Measurements from ENCODE around the gene GYG2. TPM values are rescaled to one million over a fixed set of nuclear protein-coding genes. Genes with fewer than 3 reads are reported as not detected.
A peak's percentile ranks its signal among the peaks of the same experiment; 100 is the strongest.
"Not testable (repeated sequence)": the region's sequence is repeated elsewhere in the genome, so short reads cannot be mapped to it uniquely, and the experiment has no call there.

Gene GYG2
- total RNA-seq, 4 donors from 2014 or later = 3.2 to 9.6 (median 5.3) TPM

DNA sequence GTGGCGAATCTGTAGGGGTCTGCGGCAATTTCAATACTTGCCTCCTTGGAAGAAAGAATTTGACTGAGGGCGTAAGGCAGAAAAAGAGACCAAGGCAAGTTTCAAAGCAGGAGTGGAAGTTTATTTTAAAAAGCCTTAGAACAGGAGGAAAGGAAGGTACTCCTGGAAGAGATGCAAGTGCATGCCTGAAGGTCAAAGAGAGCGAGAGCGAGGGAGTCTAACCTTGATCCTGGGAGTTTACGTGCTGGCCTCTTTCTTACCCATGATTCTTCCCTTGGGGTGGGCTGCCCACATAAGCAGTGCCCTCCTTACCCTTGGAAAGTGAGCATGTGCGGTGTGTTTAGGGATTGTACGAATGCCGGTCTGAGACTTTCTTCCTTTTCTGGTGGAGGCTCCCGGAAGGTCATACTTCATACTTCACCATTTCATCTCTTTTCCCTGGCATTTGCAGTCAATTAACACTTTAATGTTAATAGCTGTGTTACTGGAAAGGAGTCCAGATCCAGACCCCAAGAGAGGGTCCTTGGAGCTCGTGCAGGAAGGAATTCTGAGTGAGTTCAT, 60.4 kb downstream of the GYG2 start:
- no peak overlapping the region for H3K27ac ChIP-seq
- DNase-seq (ENCODE audit: low spot score in 2 of 2) = peak in 1 of 2 donors; percentile 6
- no peaks in the 10 kb centered on the region for H3K9me3 ChIP-seq
- peaks cover 5% of the 10 kb centered on the region for H3K4me1 ChIP-seq
- H3K4me3 ChIP-seq = peak overlapping the region; percentile 41
- H3K36me3 ChIP-seq = no peaks in the 10 kb centered on the region
- no peaks in the 10 kb centered on the region for H3K27me3 ChIP-seq
- TF ChIP-seq, protein P1, sequence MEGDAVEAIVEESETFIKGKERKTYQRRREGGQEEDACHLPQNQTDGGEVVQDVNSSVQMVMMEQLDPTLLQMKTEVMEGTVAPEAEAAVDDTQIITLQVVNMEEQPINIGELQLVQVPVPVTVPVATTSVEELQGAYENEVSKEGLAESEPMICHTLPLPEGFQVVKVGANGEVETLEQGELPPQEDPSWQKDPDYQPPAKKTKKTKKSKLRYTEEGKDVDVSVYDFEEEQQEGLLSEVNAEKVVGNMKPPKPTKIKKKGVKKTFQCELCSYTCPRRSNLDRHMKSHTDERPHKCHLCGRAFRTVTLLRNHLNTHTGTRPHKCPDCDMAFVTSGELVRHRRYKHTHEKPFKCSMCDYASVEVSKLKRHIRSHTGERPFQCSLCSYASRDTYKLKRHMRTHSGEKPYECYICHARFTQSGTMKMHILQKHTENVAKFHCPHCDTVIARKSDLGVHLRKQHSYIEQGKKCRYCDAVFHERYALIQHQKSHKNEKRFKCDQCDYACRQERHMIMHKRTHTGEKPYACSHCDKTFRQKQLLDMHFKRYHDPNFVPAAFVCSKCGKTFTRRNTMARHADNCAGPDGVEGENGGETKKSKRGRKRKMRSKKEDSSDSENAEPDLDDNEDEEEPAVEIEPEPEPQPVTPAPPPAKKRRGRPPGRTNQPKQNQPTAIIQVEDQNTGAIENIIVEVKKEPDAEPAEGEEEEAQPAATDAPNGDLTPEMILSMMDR (IDR thresholded peaks at IDR 0.05) = no peak
- TF ChIP-seq POLR2AphosphoS5 (IDR thresholded peaks at IDR 0.05) (no peak), POLR2A (IDR thresholded peaks at IDR 0.05) (no peak), EP300 (IDR thresholded peaks at IDR 0.05) (no peak)
- WGBS = 60% methylated on average over 11 of the region's 11 CpGs

DNA sequence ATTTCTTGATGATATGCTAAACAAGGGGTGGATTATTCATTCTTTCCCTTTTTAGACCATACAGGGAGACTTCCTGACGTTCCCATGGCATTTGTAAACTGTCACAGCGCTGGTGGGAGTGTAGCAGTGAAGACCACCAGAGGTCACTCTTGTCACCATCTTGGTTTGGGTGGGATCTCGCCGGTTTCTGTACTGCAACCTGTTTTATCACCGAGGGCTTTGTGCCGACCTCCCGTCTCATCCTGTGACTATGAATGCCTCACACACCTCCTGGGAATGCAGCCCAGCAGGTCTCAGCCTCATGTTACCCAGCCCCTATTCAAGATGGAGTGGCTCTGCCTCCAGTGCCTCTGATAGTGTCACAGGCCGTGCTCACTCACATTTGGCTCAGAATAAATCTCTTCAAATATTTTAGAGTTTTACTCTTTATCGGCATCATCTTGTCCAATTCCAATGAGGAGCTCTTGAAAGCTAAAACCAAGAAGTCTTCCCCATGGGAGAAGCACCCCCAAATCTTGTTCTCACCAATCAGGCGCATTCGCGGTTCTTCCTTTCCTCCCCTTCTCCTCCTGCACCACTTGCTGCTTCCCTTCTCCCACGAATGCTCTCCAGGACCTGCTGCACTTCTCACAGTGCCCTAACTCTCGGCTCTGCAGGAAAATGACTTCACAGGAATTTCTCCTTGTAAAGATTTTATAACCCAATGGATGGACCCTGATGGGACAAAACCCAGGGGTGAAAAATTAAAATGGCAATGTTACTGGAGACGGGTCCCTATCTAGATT, 61.2 kb downstream of the GYG2 start:
- WGBS = 24% methylated on average over 15 of the region's 15 CpGs
- H3K4me3 ChIP-seq = peak overlapping the region; percentile 41
- not testable (repeated sequence) for H3K4me1 ChIP-seq, H3K27ac ChIP-seq, H3K27me3 ChIP-seq, H3K36me3 ChIP-seq, H3K9me3 ChIP-seq
- peak in 1 of 2 donors; percentile 46 for DNase-seq (ENCODE audit: low spot score in 2 of 2)

DNA sequence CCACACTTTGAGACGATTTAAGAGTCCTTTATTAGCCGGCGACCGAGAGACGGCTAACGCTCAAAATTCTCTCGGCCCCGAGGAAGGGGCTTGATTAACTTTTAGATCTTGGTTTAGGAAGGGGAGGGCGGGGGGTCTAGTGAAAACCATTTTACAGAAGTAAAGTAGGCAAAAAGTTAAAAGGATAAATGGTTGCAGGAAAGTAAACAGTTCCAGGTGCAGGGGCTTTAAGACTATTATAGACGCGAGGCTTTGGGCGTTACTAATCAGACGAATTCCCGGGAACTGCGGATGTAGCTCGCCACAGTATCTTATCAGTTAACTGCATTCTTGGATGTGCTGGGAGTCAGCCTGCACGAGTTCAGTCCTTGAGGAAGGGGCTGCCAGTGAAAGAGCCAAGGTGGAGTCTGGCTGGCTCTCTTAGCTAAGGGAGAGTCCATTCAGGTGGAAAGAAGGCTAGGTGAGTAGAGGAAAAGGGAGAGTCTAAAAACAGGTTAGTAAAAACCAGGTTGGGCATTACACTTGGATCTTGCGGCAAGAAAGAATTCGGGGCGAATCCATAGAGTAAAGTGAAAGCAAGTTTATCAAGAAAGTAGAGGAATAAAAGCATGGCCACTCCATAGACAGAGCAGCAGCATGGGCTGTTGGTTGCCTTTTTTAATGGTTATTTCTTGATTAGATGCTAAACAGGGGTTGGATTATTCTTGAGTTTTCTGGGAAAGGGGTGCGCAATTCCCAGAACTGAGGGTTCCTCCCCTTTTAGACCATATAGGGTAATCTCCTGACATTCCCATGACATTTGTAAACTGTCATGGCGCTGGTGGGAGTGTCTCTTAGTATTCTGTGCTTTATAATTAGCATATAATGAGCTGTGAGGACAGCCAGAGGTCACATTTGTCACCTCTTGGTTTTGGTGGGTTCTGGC, 62.1 kb downstream of the GYG2 start:
- H3K27ac ChIP-seq; H3K27me3 ChIP-seq; DNase-seq (ENCODE audit: low spot score in 2 of 2); H3K4me1 ChIP-seq; H3K4me3 ChIP-seq; H3K36me3 ChIP-seq; H3K9me3 ChIP-seq: not testable (repeated sequence)
- 61% methylated on average over 20 of the region's 22 CpGs for WGBS

DNA sequence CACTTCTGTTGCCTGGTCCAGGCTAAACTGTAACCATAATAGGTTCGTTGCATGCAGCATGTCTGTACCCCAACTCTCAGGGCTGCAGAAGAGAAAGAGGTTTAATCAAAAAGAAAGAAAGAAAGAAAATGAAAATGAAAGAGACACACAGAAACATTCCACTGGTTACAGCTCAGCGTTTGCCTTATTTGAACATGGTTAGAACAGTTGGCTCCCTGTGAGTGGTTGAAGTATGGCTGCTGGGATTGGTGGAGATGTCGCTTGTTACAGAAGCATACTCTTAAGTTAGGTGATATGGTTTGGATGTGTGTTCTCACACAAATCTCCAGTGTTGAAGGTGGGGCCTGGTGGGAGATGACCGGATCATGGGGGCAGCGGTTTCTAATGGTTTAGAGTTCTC, 64.1 kb downstream of the GYG2 start:
- Histone ChIP-seq H3K27me3 (no peaks in the 10 kb centered on the region), H3K9me3 (no peaks in the 10 kb centered on the region), H3K36me3 (no peaks in the 10 kb centered on the region), H3K4me1 (peaks cover 17% of the 10 kb centered on the region), H3K27ac (no peak overlapping the region), H3K4me3 (no peak overlapping the region)
- 89% methylated on average over 5 of the region's 5 CpGs for WGBS
- DNase-seq (ENCODE audit: low spot score in 2 of 2) = no peak
- TF ChIP-seq POLR2AphosphoS5 (IDR thresholded peaks at IDR 0.05) = no peak
- TF ChIP-seq EP300 (IDR thresholded peaks at IDR 0.05) = no peak
- TF ChIP-seq POLR2A (IDR thresholded peaks at IDR 0.05) = no peak
- TF ChIP-seq, protein P1 (IDR thresholded peaks at IDR 0.05) = no peak

DNA sequence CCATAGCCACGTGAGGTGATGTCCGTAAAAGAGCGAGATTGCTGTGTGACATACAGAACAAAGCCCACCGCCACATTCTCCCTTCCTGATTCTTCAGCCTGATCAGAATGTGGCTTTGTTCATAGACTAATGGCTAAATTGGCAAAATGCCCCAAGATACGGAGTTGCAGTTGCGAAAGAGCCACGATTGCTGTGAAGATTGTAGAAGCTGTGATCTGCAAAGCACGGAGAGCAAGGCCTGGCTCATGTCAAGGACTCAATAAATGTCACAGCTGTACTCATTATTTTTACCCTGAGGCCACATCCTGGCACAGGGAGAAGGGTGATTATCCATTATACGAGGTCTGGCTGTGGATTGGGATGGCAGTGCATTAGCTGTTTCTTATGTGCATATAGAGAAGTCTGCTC, 66.2 kb downstream of the GYG2 start:
- 24% methylated on average over 9 of the region's 9 CpGs for WGBS
- no peaks in the 10 kb centered on the region for H3K9me3 ChIP-seq
- H3K4me3 ChIP-seq = no peak overlapping the region
- H3K4me1 ChIP-seq = peaks cover 21% of the 10 kb centered on the region
- DNase-seq (ENCODE audit: low spot score in 2 of 2) = no peak
- TF ChIP-seq POLR2AphosphoS5 (IDR thresholded peaks at IDR 0.05) (no peak), POLR2A (IDR thresholded peaks at IDR 0.05) (no peak), EP300 (IDR thresholded peaks at IDR 0.05) (no peak)
- TF ChIP-seq, protein P1 (IDR thresholded peaks at IDR 0.05) = no peak
- H3K36me3 ChIP-seq = no peaks in the 10 kb centered on the region
- H3K27ac ChIP-seq = no peak overlapping the region
- H3K27me3 ChIP-seq = no peaks in the 10 kb centered on the region

DNA sequence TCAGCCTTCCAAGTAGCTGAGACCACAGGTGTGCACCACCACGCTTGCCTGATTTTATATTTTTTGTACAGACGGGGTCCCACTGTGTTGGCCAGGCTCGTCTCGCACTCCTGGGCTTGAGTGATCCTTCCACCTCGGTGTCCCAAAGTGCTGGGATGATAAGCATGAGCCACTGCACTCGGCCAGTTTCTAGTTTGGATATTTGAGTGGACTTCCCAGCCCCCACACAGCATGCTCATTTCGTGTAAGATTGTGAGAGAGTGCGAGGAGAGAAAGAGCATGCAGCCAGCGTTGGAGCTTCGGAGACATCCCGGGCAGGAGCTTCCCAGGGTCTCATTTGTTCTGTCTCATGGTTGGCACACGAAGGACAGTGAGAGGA, 68.6 kb downstream of the GYG2 start:
- TF ChIP-seq POLR2A (IDR thresholded peaks at IDR 0.05) (no peak), EP300 (IDR thresholded peaks at IDR 0.05) (no peak), POLR2AphosphoS5 (IDR thresholded peaks at IDR 0.05) (no peak)
- TF ChIP-seq, protein P1 (IDR thresholded peaks at IDR 0.05) = no peak
- Histone ChIP-seq H3K4me3 (no peak overlapping the region), H3K4me1 (peaks cover 20% of the 10 kb centered on the region), H3K27ac (no peak overlapping the region), H3K9me3 (no peaks in the 10 kb centered on the region), H3K36me3 (no peaks in the 10 kb centered on the region), H3K27me3 (no peaks in the 10 kb centered on the region)
- DNase-seq (ENCODE audit: low spot score in 2 of 2) = no peak
- 71% methylated on average over 12 of the region's 12 CpGs for WGBS

DNA sequence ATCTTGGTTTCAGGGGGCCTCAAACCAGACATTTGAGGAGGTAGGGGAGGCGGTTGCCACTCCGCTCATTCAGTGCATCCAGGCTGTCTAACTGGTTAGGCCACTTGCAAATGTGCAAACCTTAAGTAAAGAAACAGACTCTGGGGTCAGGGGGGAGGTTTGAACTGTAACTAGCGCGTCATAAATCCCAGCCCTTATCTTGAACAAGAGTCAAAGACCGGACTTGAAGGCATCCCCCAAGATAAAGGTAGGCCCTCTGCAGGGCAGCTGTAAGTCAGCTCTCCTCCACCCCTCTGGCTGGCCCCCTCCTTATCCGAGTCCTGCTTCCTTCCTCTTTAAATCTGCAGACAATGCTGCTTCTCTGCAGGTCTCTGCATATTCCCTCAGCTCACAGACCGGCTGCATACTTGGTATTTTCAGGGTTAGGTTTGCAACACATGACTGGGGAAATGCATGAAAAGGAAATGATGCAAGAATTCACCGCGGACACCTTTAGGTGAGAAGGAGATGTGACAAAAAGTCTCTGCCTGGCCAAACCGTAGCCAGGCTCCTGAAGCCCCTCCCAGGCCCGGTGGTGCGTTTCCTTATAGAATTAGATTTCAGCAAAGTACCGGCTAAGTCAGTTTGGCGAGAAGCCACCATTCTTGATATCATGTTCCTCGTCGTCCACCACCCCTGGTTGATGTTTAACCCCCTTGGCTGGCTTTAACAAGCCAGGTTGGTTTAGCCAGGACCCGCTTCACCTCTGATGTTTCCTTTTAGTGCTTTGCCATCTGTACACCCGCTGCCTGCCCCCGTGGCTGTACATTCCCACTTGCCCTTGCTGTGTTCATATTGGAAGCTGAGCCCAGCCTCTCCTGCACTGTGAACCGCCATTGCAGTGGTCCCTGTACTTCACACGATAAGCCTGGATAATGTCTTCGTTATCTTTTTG, 69.2 kb downstream of the GYG2 start:
- not testable (repeated sequence) for DNase-seq (ENCODE audit: low spot score in 2 of 2); H3K9me3 ChIP-seq; H3K27ac ChIP-seq; H3K27me3 ChIP-seq; H3K4me3 ChIP-seq; H3K36me3 ChIP-seq
- peaks cover 20% of the 10 kb centered on the region for H3K4me1 ChIP-seq
- 16% methylated on average over 22 of the region's 22 CpGs for WGBS
